ENCODE measurements around the gene PLIN3.
"Not testable (repeated sequence)": the region's sequence is repeated elsewhere in the genome, so short reads cannot be mapped to it uniquely, and the experiment has no call there.

The PLIN3 gene

DNA sequence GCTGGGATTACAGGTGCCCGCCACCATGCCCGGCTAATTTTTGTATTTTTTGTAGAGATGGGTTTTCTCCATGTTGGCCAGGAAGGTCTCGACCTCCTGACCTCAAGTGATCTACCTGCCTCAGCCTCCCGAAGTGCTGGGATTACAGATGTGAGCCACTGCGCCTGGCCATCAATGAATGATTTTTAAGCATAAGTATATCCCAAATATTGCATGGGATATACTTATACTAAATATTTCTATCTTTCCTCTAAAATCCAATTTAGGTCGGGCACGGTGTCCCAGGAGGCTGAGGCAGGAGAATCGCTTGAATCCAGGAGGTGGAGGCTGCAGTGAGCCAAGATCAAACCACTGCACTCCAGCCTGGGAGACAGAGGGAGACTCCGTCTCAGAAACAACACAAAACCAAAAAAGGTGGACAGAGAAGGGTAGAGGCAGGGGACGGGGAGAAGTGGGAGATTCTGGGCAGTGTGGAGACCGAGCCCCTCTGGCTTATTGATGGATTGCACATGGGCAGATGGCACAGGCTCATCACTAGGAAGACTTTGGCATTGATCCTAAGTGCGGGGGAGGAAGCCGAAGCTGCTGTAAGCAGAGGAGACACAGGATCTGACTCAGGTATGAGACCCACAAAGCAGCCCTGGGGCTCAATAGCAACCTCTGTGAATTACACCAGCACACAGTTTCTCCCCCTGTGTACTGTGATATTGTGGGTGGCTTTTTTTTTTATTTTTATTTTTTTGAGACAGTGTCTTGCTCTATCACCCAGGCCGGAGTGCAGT lies 21.8 kb upstream of the PLIN3 start:
- no peak for DNase-seq

DNA sequence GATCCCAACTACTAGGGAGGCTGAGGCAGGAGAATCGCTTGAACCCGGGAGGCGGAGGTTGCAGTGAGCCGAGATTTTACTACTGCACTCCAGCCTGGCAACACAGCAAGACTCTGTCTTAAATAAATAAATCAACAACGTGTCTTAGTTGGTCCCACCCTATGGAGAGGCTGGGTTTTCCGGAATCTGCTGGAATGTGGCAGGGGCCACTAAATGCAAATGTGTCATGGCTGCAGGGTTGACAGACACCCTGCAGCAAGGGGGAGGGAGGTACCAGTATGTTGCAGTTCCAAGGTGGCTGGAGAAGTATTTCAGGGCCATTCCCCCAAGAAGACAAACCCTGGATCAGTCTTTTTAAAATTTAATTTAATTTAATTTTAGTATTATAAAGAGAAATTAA lies 20.3 kb upstream of the PLIN3 start:
- not testable (repeated sequence) for DNase-seq

DNA sequence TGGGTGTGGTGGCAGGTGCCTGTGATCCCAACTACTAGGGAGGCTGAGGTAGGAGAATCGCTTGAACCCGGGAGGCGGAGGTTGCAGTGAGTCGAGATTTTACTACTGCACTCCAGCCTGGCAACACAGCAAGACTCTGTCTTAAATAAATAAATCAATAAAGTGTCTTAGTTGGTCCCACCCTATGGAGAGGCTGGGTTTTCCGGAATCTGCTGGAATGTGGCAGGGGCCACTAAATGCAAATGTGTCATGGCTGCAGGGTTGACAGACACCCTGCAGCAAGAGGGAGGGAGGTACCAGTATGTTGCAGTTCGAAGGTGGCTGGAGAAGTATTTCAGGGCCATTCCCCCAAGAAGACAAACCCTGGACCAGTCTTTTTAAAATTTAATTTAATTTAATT lies 17.5 kb upstream of the PLIN3 start:
- DNase-seq: not testable (repeated sequence)

DNA sequence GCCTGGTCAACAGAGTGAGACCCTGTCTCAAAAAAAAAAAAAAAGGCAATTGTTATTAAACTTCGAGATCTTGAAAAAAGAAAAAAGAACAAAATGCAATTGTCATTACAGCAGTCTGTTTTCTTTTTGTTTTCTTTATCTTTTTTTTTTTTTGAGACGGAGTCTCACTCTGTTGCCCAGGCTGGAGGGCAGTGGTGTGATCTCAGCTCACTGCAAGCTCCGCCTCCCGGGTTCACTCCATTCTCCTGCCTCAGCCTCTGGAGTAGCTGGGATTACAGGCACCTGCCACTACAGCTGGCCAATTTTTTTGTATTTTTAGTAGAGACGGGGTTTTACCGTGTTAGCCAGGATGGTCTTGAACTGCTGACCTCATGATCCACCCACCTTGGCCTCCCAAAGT lies 15.4 kb upstream of the PLIN3 start:
- not testable (repeated sequence) for DNase-seq

DNA sequence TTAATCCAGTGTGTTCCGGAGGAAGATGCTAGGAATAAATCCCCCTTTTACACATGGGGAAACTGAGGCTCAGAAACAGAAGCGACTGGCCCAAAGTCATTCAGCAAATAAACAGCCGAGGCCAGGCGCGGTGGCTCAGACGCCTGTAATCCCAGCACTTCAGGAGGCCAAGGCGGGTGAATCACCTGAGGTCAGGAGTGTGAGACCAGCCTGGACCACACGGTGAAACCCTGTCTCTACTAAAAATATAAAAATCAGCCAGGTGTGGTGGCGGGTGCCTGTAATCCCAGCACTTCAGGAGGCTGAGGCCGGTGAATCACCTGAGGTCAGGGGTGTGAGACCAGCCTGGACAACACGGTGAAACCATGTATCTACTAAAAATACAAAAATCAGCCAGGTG lies 11.6 kb upstream of the PLIN3 start:
- no peak for DNase-seq

DNA sequence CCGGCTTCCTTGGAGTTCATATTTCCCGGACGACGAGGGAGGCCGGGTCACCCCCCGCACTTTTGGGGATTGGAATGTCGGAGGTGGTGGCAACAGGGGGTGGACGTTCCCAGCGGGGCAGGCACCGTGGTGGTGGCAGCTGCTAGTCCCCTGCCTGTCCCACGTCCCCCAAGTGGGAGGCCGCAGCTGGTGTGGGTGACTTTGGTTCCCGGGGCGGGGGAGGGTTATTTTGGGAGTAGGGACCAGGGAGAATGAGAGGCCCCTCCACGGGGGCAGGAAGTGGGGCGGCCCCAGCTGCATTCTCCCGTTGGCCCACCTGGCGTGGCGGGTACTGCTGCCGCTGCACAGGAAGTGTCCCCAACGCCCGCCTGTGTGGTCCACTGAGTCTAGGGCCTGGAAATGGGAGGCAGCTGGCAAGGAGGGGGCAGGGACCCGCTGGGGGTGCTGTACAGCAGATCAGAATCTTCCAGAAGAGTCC lies 11.1 kb upstream of the PLIN3 start:
- no peak for DNase-seq

DNA sequence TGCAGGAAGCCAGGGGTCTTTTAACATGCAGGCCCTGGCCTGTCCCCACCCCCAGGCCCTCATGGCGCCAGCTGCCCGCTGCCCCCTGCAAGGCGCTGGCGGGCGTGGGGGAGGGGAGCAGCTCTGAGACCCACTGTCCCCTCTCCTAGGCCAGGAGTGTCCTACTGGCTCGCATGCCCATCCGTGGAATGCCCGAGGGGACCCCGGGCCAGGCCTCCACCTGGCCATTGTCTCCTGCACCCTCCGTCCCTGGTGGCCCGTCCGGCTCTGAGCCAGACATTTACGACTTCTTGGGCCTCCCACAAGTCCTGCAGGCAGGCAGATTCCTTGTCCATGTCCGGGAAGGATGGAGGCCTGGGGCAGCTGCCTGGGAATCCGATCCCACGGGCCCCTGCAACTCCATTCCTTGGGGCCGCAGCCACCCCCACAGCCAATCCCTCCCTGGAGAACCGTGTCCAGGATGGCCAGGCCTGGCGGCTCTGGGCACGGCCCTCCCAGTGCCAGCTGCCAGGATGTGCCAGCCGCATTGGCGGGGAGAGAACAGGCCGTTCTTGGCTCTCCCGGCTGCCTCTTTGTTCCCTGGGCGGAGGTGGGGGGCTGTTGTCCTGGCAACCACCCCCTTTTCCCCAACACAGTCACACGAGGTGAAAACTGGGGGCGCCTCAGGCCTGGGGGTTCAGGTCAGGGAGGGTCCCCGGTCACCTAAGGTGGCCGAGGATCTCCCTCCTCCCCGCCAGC lies 10.5 kb upstream of the PLIN3 start:
- no peak for DNase-seq

DNA sequence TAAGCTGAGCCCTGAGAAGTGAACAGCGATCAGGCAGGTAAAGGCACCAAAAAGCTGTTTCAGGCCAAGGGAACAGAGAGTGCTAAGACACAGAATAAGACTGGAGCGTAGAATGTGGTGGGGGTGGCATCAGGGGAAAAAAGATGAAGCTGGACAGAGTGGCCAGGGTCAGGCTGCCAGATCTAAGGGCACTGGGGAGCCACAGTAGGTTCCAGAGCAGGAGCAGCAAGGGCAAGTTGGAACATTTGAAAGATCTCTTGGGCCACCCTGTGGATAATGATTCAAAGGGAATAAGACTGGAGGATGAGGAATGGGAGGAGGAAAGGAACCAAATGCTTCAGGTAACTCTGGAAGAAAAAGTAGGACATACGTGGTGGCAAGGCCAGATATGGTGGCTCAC lies 6.5 kb upstream of the PLIN3 start:
- DNase-seq: no peak

DNA sequence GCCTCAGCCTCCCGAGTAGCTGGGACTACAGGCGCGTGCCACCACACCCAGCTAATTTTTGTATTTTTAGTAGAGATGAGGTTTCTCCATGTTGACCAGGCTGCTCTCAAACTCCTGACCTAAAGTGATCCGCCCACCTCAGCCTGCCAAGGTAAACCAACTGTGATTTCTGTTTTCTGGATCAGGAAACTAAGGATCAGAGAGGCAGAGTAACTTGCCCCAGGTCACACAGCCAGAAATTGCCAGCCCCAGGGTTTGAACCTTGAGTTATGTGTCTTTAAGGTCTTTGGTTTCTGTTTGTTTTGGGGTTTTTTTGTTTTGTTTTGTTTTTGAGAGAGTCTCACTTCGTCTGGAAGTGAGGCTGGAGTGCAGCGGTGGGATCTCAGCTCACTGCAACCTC lies 4.2 kb upstream of the PLIN3 start:
- no peak for DNase-seq

DNA sequence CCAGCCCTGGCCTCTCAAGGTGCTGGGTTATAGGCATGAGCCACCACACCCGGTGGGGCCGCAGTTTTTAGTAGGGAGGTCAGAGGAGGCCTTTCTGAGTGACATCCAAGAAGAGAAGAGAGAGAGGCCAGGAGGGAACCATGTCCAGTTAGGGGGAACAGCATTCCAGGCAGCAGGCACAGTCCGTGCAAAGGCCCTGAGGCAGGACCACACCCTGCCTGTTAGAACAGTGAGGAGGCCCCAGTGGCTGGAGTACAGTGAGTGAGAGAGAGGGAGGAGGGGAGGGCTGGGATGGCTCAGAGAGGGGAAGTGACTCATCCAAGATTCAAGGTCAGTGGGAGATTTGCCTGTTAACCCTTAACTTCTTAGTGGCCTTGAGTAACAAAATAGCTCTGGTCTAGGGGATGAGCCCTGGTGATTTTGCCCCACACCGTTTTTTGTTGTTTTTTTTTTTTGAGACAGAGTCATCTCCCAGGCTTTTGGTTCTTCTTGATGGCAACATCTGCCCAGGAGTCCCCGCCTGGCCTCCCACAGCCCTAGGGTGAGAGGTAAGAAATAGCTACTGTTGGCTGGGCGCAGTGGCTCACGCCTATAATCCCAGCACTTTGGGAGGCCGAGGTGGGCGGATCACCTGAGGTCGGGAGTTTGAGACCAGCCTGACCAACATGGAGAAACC lies 2.7 kb upstream of the PLIN3 start:
- no peak for DNase-seq

DNA sequence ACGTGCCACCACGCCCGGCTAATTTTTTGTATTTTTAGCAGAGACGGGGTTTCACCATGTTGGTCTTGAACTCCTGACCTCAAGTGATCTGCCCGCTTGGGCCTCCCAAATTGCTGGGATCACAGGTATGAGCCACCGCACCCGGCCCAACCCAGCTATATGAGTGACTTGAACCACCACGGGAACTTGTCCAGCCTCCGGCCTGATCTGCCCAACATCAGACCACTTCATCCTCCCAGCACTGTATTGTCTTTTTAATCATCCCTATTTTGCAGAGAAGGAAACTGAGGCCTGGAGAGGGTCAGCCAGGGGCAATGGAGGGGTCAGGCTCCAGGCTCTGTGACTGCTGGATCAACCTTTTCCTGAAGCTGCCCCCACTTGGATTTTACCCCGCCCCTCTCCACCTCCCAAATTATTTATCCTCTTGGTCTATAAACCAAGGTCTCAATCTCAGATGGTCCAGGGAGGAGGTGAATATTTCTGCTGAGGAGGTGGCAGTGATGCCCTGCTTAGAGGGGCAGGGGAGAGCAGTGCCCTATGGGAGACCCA lies 893 bp upstream of the PLIN3 start:
- no peak for DNase-seq

DNA sequence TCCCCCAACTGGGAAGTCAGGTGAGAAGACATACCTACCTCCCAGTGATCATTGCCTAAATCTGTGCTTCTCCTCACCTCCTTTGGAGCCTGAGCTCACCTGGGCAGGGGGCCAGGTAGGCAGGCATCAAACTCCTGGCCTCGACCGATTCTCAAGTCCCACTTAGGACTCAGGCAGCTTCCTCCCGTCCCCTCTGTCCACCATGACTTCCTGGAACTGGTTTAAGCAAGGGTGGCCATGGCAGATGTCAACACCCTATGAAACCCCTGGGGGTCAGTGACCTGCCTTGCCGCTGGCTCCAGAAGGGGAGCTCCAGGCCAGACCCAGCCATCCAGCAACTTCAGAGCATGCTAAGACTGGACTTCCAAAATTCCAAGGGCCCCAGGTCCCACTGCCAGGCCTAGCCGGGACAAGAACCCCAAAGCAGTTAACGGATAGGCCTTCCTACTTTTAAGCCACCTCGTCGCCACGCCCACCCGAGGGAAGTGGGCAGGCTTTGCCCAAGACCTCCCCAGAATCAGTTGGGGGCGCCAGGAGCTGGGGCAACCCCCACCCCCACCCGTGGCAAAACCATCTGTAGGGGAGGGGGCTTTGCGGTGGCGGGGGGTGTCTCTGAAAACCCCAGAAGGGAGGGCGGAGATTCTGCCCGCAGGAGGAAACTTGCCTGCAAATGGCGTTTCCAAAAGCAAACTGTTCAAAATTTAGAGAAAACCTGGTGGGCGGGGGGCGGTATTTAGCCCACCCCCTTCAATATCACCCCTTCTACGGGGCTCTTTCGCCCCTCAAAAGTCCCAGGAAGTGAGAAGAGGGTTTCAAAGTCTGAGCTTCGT lies 657 bp downstream of the PLIN3 start:
- DNase-seq: no peak

DNA sequence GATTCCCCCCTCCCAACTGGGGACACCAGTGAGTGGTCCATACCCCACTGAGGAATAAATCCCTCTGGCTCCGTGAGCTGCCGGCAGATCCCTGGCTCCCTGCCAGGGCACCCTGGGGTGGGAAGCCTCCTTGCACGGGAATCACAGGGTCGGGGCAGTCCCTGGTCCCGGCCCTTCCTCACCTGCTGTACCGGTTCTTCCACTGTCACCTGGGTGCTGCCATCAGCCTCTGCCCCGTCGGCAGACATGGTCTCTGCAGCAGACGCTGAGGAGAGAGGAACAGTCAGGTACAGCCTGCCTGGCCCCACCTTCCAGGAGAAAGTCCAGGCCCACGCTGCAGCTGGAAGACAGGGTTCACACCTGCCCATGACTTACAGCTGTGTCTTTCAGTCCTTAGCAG lies 6.3 kb downstream of the PLIN3 start:
- DNase-seq: peak; percentile 29

DNA sequence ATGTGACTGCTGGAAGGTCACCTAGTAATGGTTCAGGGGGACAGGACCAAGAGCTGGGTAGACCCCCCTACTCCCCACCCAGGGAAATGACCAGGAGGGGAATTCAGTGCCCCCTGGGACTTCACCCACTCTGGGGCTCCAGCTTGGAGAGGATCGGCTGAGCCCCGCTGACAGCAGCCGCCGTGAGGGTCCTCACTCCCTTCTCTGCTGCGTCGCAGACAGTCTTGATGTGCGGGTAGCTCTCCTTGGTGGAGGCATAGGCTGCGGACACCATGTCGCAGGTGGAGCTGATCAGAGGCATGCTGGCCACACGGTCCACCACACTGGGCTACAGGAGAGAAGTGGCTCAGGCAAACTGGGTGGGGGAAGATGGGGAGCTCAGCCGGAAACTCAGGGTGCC lies 7.8 kb downstream of the PLIN3 start:
- DNase-seq: no peak

DNA sequence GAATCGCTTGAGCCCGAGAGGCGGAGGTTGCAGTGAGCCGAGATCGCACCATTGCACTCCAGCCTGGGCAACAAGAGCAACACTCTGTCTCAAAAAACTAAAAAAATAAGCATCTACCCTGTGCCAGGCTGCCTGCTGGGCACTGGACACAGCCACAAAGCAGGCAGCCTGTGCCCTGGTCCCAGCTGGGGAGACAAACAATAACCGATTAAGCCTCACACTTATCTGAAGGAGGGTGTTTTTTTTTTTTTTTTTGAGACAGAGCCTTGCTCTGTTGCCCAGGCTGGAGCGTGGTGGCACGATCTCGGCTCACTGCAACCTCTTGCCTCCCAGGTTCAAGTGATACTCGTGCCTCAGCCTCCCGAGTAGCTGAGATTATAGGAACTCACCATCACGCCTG lies 11.0 kb downstream of the PLIN3 start:
- DNase-seq: not testable (repeated sequence)

DNA sequence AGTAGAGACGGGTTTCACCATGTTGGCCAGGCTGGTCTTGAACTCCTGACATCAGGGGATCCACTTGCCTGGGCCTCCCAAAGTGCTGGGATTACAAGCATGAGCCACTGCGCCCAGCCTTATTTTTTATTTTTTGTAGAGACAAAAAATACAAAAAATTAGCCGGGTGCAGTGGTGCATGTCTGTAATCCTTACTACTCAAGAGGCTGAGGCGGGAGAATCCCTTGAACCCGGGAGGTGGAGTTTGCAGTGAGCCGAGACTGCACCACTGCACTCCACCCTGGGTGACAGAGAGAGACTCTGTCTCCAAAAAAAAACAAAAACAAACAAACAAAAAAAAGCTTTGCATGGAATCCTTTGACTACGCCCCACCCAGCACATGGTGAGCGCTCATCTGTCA lies 14.0 kb downstream of the PLIN3 start:
- DNase-seq: not testable (repeated sequence)

DNA sequence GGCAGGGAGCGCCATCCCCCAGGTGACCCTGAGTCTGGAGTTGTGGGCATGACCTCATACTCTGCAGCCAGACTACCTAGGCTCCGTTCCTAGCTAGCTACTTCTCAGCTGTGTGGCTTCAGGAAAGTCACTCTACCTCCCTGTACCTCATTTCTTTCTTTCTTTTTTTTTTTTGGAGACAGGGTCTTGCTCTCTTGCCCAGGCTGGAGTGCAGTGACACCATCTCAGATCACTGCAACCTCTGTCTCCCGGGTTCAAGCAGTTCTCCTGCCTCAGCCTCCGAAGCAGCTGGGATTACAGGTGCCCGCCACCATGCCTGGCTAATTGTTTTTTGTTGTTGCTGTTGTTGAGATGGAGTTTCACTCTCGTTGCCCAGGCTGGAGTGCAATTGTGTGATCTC lies 15.0 kb downstream of the PLIN3 start:
- no peak for DNase-seq

DNA sequence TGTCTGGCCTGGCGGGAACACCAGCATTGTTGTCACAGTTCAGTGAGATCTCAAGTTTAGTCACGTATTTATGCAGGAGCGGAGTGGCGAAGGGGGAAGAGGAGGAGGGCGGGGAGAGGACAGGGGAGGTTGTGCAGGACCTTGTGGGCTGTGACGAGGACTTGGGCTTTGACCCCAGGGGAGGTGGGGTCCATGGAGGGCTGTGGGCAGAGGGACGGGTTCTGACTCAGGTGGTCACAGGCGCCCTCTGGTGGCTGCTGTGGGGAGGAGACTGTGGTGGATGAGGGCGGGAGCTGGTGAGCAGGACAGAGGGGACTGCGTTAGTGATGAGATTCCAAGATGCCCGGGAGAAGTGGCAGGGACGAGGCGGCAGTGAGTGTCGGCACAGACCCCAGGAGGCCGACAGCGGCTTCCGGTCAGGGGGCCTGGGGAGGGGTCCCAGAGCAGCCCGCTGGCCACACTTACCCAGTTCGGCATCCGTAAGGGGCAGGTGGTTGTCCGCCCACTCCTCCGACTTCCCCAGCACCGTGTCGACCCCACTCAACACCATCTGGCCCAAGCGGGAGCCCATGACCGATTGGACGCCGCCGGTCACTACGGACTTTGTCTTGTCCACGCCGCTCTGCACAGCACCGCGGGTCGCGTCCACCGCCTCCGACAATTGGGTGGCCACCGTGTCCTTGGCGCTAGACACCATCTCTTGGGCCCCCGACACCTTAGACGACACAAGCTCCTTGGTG lies 15.7 kb downstream of the PLIN3 start:
- DNase-seq: peak; percentile 77

DNA sequence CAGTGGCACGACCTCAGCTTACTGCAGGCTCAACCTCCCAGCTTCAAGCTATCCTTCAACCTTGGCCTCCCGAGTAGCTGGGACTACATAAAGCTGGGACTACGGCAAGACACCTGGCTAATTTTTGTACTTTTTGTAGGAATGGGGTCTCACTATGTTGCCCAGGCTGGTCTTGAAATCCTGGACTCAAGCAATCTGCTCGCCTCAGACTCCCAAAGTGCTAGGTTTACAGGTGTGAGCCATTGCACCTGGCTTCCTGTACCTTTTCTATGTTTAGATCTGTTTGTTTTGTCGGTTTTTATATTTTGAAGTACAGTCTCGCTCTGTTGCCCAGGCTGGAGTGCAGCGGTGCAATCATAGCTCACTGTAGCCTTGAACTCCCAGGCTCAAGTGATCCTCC lies 18.4 kb downstream of the PLIN3 start:
- peak; percentile 66 for DNase-seq

DNA sequence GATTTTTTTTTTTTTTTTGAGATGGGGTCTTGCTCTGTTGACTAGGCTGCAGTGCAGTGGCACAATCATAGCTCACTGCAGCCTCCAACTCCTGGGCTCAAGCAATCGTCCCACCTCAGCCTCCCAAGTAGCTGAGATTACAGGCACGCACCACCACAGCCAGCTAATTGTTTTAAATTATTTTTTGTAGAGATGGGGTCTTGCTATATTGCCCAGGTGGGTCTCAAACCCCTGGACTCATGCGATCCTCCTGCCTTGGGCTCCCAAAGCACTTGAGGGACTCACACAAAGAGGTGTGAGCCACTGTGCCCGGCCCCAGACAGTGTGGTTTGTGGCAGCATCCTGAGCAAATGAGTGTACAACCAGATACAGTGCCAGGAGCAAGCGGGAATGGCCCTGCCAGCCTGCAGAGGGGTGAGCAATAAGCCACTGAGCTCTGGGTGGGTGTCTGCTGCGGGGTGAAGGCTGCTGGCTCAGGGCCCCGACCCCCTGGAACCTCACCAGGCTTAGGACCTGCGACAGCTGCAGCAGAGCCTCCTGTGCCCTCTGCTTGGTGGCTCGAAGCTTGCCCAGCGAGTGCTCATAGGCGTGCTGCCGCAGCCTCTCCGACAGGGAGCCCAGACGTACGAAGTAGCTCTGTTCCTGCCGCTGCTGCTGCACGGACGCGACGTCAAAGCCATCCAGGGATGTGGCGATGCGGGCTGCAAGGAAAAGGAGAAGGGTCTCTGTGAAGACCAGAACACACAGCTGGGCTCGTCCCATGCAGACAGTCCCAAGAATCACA lies 20.1 kb downstream of the PLIN3 start:
- no peak for DNase-seq

DNA sequence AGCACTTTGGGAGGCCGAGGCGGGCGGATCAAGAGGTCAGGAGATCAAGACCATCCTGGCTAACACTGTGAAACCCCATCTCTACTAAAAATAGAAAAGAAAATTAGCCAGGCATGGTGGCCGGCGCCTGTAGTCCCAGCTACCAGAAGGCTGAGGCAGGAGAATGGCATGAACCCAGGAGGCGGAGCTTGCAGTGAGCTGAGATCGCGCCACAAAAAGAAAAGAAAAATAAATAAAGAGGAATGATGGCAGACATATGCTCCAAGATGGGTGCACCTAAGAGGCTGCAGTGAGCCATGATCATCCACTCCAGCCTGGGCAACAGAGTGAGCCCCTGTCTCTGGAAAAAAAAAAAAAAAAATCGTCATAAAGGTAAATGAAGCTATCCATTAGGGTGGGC lies 21.5 kb downstream of the PLIN3 start:
- DNase-seq: not testable (repeated sequence)
